Measurements from ENCODE around the gene CYFIP2.

DNA sequence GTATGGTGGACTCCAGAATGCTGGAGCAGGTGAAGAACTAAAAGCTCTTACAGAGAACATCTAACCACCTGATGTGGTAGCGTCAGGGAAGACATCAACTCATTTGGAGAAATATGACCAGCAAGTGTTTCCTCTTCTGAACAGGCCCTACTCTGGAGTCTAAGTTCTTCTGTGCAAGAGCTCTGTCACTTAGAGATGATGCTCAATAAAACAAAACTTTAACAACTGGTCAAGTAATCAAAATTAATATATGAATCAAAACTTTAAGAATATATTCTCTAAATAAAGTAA, 85.8 kb downstream of the CYFIP2 start:
- TF ChIP-seq FOXK2 (IDR thresholded peaks at IDR 0.05): no peak
- no peak for TF ChIP-seq ARNT (IDR thresholded peaks at IDR 0.05)
- no peak for TF ChIP-seq TARDBP (IDR thresholded peaks at IDR 0.05)
- TF ChIP-seq, protein P1, sequence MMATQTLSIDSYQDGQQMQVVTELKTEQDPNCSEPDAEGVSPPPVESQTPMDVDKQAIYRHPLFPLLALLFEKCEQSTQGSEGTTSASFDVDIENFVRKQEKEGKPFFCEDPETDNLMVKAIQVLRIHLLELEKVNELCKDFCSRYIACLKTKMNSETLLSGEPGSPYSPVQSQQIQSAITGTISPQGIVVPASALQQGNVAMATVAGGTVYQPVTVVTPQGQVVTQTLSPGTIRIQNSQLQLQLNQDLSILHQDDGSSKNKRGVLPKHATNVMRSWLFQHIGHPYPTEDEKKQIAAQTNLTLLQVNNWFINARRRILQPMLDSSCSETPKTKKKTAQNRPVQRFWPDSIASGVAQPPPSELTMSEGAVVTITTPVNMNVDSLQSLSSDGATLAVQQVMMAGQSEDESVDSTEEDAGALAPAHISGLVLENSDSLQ (IDR thresholded peaks at IDR 0.05): no peak
- TF ChIP-seq BHLHE40 (IDR thresholded peaks at IDR 0.05; ENCODE audit: borderline replicate concordance): no peak
- TF ChIP-seq NFRKB (IDR thresholded peaks at IDR 0.05): no peak
- no peak for TF ChIP-seq SUZ12 (IDR thresholded peaks at IDR 0.05)
- no peak for TF ChIP-seq SP1 (IDR thresholded peaks at IDR 0.05)
- TF ChIP-seq ZNF384 (IDR thresholded peaks at IDR 0.05): no peak
- no peak for TF ChIP-seq ELF4 (IDR thresholded peaks at IDR 0.05)
- TF ChIP-seq HDGF (IDR thresholded peaks at IDR 0.05; ENCODE audit: borderline replicate concordance): no peak
- TF ChIP-seq FOXM1 (IDR thresholded peaks at IDR 0.05; ENCODE audit: borderline replicate concordance): no peak

Measured in HEK293T (cell line).